Measurements from ENCODE around the gene UBXN10. TPM values are rescaled to one million over a fixed set of nuclear protein-coding genes. Genes with fewer than 3 reads are reported as not detected.

Gene UBXN10
- total RNA-seq, 3 donors from 2014 or later (not counting 1 experiment from before 2014, with no cell fraction given), result 2.5 to 3.6 (median 3.5) TPM

DNA sequence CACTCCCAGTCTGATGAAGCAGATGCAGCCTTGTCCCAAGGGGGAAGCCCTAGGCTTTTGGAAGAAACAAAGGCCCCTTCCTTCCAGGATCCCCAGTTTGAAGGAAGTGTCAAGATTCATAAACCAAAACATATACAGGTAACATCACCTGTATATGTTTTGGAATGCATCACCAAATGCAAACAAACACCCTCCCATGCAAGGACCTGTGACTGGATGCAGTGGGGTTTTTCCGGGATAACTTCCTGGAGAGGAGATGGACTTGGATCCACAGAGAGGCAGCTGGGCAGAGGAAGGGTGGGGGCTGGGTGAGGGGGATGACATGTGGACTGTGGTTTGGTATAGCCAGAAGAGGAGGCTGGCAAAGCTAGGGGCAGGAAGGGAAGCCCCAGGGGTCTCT, 48.3 kb upstream of the UBXN10 start:
- H3K4me1 Mint-ChIP-seq, result no peaks in the 10 kb centered on the region
- H3K36me3 ChIP-seq (ENCODE audit: control insufficient read depth, insufficient read depth, low read length), result no peaks in the 10 kb centered on the region
- no peak overlapping the region for H3K4me3 ChIP-seq (ENCODE audit: low read length)
- WGBS (ENCODE audit: insufficient coverage), result 90% methylated on average over 1 of the region's 1 CpG
- H3K9me3 Mint-ChIP-seq, result no peaks in the 10 kb centered on the region
- DNase-seq, result no peak
- intact Hi-C loops (cut with micrococcal nuclease), result no loop called here
- peaks cover 2% of the 10 kb centered on the region for H3K27me3 ChIP-seq (ENCODE audit: control insufficient read depth, insufficient read depth, low read length)
- TF ChIP-seq CTCF (IDR thresholded peaks at IDR 0.05), result no peak
- H3K4me3 Mint-ChIP-seq, result no peak overlapping the region
- no peaks in the 10 kb centered on the region for H3K4me1 ChIP-seq (ENCODE audit: control insufficient read depth, insufficient read depth, low read length)
- H3K27ac Mint-ChIP-seq, result no peak overlapping the region
- H3K27ac ChIP-seq (ENCODE audit: low read length), result no peak overlapping the region
- no peaks in the 10 kb centered on the region for H3K36me3 Mint-ChIP-seq
- no peak for ATAC-seq
- peaks cover 7 to 15% of the 10 kb centered on the region in 2 donors for H3K27me3 Mint-ChIP-seq (ENCODE audit: low read depth in 2 of 2)
- no peaks in the 10 kb centered on the region for H3K9me3 ChIP-seq (ENCODE audit: control insufficient read depth, insufficient read depth, low read length)

GRCh38 chr1:20138346-20138745, 47.5 kb upstream of the UBXN10 start:
- H3K4me1 Mint-ChIP-seq, result no peaks in the 10 kb centered on the region
- Histone ChIP-seq H3K27me3 (ENCODE audit: control insufficient read depth, insufficient read depth, low read length) (peaks cover 2% of the 10 kb centered on the region), H3K4me3 (ENCODE audit: low read length) (no peak overlapping the region), H3K4me1 (ENCODE audit: control insufficient read depth, insufficient read depth, low read length) (no peaks in the 10 kb centered on the region), H3K36me3 (ENCODE audit: control insufficient read depth, insufficient read depth, low read length) (no peaks in the 10 kb centered on the region), H3K27ac (ENCODE audit: low read length) (no peak overlapping the region), H3K9me3 (ENCODE audit: control insufficient read depth, insufficient read depth, low read length) (no peaks in the 10 kb centered on the region)
- peaks cover 7 to 15% of the 10 kb centered on the region in 2 donors for H3K27me3 Mint-ChIP-seq (ENCODE audit: low read depth in 2 of 2)
- WGBS (ENCODE audit: insufficient coverage), result 92% methylated on average over 6 of the region's 6 CpGs
- no peak for ATAC-seq
- no peaks in the 10 kb centered on the region for H3K9me3 Mint-ChIP-seq
- intact Hi-C loops (cut with micrococcal nuclease), result no loop called here
- TF ChIP-seq CTCF (IDR thresholded peaks at IDR 0.05), result no peak
- no peak overlapping the region for H3K4me3 Mint-ChIP-seq
- H3K27ac Mint-ChIP-seq, result no peak overlapping the region
- DNase-seq, result no peak
- H3K36me3 Mint-ChIP-seq, result no peaks in the 10 kb centered on the region

DNA sequence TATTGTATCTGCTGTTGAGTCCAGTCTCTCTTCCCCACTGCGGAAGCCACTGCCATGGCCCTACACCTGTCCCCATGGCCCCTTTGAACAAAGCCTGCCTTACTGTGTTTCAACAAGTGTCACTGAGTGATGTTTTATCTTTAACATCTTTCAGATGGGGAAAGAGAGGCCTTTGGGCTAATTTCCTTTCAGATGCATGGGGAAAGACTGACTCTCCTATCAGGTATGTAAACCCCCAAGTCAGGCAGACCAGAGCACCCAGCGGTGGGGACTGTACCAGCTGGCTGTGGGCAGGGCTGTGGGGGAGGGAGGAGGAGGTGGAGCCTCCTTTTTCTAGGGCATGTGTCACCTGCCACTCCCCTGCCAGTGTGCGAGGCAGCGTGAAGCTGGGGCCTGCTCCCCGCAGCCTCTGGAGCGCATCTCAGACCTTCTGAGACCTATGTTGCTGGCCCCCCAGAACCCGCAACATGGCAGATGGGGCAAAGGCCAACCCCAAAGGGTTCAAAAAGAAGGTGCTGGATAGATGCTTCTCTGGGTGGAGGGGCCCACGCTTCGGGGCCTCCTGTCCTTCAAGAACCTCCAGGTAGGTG, 46.8 kb upstream of the UBXN10 start, which contains the start of gene PLA2G2F:
PLA2G2F (plus strand) TSS at position 363 of the 590 bp plus-strand sequence; CDS start at position 468, 105 bp downstream.
- 82% methylated on average over 9 of the region's 9 CpGs for WGBS (ENCODE audit: insufficient coverage)
- Histone ChIP-seq H3K4me1 (ENCODE audit: control insufficient read depth, insufficient read depth, low read length) (no peaks in the 10 kb centered on the region), H3K27me3 (ENCODE audit: control insufficient read depth, insufficient read depth, low read length) (peaks cover 2% of the 10 kb centered on the region), H3K36me3 (ENCODE audit: control insufficient read depth, insufficient read depth, low read length) (no peaks in the 10 kb centered on the region), H3K9me3 (ENCODE audit: control insufficient read depth, insufficient read depth, low read length) (no peaks in the 10 kb centered on the region), H3K27ac (ENCODE audit: low read length) (no peak within 1 kb of the TSS), H3K4me3 (ENCODE audit: low read length) (no peak within 1 kb of the TSS)
- no peaks in the 10 kb centered on the region for H3K36me3 Mint-ChIP-seq
- no peaks in the 10 kb centered on the region for H3K4me1 Mint-ChIP-seq
- ATAC-seq (no peak), DNase-seq (no peak)
- no peak for TF ChIP-seq CTCF (IDR thresholded peaks at IDR 0.05)
- H3K27me3 Mint-ChIP-seq (ENCODE audit: low read depth in 2 of 2), result peaks cover 4 to 11% of the 10 kb centered on the region in 2 donors
- intact Hi-C loops (cut with micrococcal nuclease), result no loop called here
- no peak within 1 kb of the TSS for H3K27ac Mint-ChIP-seq
- H3K4me3 Mint-ChIP-seq, result no peak within 1 kb of the TSS
- no peaks in the 10 kb centered on the region for H3K9me3 Mint-ChIP-seq
